Ovary (tissue), 9 donors: ENCODE data around the gene NNAT. TPM values are rescaled to one million over a fixed set of nuclear protein-coding genes. Genes with fewer than 3 reads are reported as not detected.

Source experiments
- DNase-seq, 5 donors: peaks; one replicate each; pipeline ENCODE4 v3.0.0-alpha.2; 2019 to 2020
- H3K27ac ChIP-seq, 2 donors: fragments of 200-600 bp; one replicate each; pipeline versions ENCODE4 v1.5.1 to v1.8.0; 2019 to 2022
- H3K27me3 ChIP-seq: fragments of 200-600 bp; one replicate; pipeline ENCODE4 v1.8.0; 2022
- H3K36me3 ChIP-seq: fragments of 200-600 bp; sonication (generic); one replicate; pipeline ENCODE4 v1.5.1; 2019
- H3K4me1 ChIP-seq: one replicate; pipeline ENCODE4 v1.8.1; 2013; ENCODE audit warnings: mild to moderate bottlenecking, moderate library complexity; ENCODE audit not compliant: insufficient read depth
- H3K4me3 ChIP-seq: fragments of 200-600 bp; sonication (generic); one replicate; pipeline ENCODE4 v1.5.1; 2017
- H3K9me3 ChIP-seq, 2 donors: fragments of 200-600 bp in 1 of 2; sonication (generic) in 1 of 2; one replicate each; pipeline versions ENCODE4 v1.5.1 to v1.8.1; 2013 to 2019; ENCODE audit warnings: mild to moderate bottlenecking in 1 of 2, moderate library complexity in 1 of 2
- EP300 ChIP-seq: sonication (generic); formaldehyde crosslinking; IDR thresholded peaks from one replicate; pipeline ENCODE4 v1.6.1; 2017; ENCODE audit warnings: antibody characterized with exemption
- POLR2A ChIP-seq: fragments of 450-650 bp; IDR thresholded peaks from one replicate; pipeline ENCODE4 v1.6.1; 2017; ENCODE audit warnings: antibody characterized with exemption, mild to moderate bottlenecking, moderate library complexity
- WGBS, 3 donors: extraction: QIAGEN DNeasy Blood & Tissue Kit in 1 of 3; methylation state at CpG; one replicate each; pipeline versions ENCODE4 v1.1.5 to v1.1.7; 2013 to 2017; 5-methylcytosine and 5-hydroxymethylcytosine counted together
- intact Hi-C, 4 donors: fragments of 100-400 bp; cut with DNase I; formaldehyde crosslinking; loops; one replicate each; pipeline versions ENCODE4 v1.11.0 to v1.15.1; 2022 to 2023
- polyA plus RNA-seq, 2 donors: library from polyadenylated mRNA; stranded (reverse); fragments of 200-250 nt in 1 of 2; fragments of 350-450 nt in 1 of 2; fragmentation: Illumina TruSeq in 1 of 2; extraction: RNeasy Lipid Tissue Mini Kit (QIAGEN cat#74804) in 1 of 2; gene quantifications; one replicate each; pipeline ENCODE4 v1.2.3, GENCODE V29; 2013 to 2014
- total RNA-seq, 7 donors: library from RNA; depleted of rRNA in 2 of 7; stranded (reverse); fragments of >200 nt in 2 of 7; fragmentation: NEBNext Ultra II Directional in 3 of 7; extraction: Animal tissue kit (Norgen Biotek cat#: 25700) in 3 of 7; gene quantifications; one replicate each; pipeline versions ENCODE4 v1.1.0 to v1.2.4, GENCODE V29; 2016 to 2023
- TF ChIP-seq, protein P1 (sequence below), 3 donors: fragments of 450-650 bp in 2 of 3; fragments of 200-600 bp in 1 of 3; IDR thresholded peaks; one replicate each; pipeline versions ENCODE4 v1.5.1 to v1.8.0; 2016 to 2022; ENCODE audit warnings: antibody characterized with exemption in 3 of 3, mild to moderate bottlenecking in 1 of 3
- donor health status: DM: no; HTN: no; CAD: no; lungs with moderate emphysema.
- donor health status: DM: no; HTN: no; CAD: no.
- donor health status: Bipolar disorder and iron deficiency.
- donor health status: DM: yes; HTN: yes; CAD: no.
- donor health status: DM: no; HTN: no; CAD: no.
- donor health status: DM: yes; HTN: yes; CAD: no.

The NNAT gene
- total and polyA plus RNA-seq, 9 donors = 0.25 to 4.7 (median 0.45) TPM; not detected in 2

DNA sequence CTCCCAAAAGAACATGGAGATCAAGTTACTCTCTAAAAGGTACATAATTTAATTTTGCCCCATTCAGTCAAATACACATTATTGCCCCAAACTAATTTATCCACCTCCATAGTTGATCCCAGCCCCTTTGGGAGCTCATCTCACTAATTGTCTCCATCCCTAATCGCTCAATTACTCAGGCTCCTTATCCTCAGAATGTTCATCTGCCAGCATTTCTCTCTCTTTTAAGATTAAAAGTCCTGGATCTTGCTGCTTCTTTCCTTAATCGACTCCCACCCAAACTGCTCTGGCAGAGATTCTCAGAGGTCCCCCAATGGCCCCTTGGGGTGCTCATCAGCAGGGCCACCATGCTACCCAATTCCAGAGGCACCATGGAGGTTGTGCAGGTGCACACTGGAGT, 18.4 kb upstream of the NNAT start:
- Histone ChIP-seq H3K27ac (no peak overlapping the region), H3K4me1 (no peaks in the 10 kb centered on the region), H3K4me3 (no peak overlapping the region), H3K36me3 (no peaks in the 10 kb centered on the region), H3K27me3 (no peaks in the 10 kb centered on the region), H3K9me3 (no peaks in the 10 kb centered on the region)
- no peak for DNase-seq
- intact Hi-C loops = no loop called here
- 41 to 51% (median 44%) methylated on average over 2 of the region's 2 CpGs for WGBS, 3 donors
- TF ChIP-seq POLR2A (no peak), EP300 (no peak)
- TF ChIP-seq, protein P1, sequence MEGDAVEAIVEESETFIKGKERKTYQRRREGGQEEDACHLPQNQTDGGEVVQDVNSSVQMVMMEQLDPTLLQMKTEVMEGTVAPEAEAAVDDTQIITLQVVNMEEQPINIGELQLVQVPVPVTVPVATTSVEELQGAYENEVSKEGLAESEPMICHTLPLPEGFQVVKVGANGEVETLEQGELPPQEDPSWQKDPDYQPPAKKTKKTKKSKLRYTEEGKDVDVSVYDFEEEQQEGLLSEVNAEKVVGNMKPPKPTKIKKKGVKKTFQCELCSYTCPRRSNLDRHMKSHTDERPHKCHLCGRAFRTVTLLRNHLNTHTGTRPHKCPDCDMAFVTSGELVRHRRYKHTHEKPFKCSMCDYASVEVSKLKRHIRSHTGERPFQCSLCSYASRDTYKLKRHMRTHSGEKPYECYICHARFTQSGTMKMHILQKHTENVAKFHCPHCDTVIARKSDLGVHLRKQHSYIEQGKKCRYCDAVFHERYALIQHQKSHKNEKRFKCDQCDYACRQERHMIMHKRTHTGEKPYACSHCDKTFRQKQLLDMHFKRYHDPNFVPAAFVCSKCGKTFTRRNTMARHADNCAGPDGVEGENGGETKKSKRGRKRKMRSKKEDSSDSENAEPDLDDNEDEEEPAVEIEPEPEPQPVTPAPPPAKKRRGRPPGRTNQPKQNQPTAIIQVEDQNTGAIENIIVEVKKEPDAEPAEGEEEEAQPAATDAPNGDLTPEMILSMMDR (IDR thresholded peaks at IDR 0.05) = no peak

- no peaks in the 10 kb centered on the region for H3K4me1 ChIP-seq
- H3K27me3 ChIP-seq = no peaks in the 10 kb centered on the region
- no peak for TF ChIP-seq EP300
- TF ChIP-seq POLR2A = no peak
- TF ChIP-seq, protein P1 (IDR thresholded peaks at IDR 0.05) = no peak
- intact Hi-C loops = no loop called here
- no peak overlapping the region for H3K27ac ChIP-seq
- no peak overlapping the region for H3K4me3 ChIP-seq
- DNase-seq = no peak
- H3K9me3 ChIP-seq = no peaks in the 10 kb centered on the region
- WGBS, 3 donors = 40 to 54% (median 47%) methylated on average over 3 of the region's 3 CpGs
- no peaks in the 10 kb centered on the region for H3K36me3 ChIP-seq
Measured at GRCh38 chr20:37503256-37503927, 17.7 kb upstream of the NNAT start.

DNA sequence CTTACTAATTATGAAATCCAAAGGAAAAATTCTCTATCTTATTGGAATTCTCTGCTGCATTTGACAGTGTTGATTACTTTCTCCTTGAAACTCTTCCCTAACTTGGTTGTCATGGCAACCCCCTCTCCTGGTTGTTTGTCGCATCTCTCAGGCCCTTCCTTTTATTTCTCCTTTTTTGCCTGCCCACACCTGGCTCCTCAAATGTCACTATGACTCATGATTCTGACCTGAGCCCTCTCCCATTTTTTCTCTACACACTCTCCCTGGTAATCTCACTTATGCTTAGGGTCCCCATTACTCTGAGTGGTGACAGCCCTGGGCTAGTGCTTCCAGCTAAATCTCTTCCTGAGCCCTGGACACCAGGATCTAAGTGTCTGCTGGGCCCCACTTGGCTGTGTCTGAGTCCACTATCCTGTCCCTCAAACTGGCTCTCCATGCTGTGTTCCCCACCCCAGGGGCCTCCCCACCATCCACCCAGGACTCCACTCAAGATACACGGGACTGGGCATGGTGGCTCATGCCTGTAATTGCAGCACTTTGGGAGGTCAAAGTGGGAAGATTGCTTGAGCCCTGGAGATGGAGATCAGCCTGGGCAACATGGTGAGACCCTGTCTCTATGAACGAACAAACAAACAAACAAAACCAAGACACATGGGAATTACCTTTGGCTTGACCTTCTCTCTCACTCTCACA, 16.5 kb upstream of the NNAT start:
- Histone ChIP-seq H3K27ac (no peak overlapping the region), H3K27me3 (no peaks in the 10 kb centered on the region), H3K4me3 (no peak overlapping the region), H3K4me1 (no peaks in the 10 kb centered on the region), H3K36me3 (no peaks in the 10 kb centered on the region), H3K9me3 (no peaks in the 10 kb centered on the region)
- no peak for DNase-seq
- 56 to 63% (median 59%) methylated on average over 3 of the region's 3 CpGs for WGBS, 3 donors
- intact Hi-C loops = no loop called here
- TF ChIP-seq EP300 (no peak), POLR2A (no peak)
- TF ChIP-seq, protein P1 (IDR thresholded peaks at IDR 0.05) = no peak

DNA sequence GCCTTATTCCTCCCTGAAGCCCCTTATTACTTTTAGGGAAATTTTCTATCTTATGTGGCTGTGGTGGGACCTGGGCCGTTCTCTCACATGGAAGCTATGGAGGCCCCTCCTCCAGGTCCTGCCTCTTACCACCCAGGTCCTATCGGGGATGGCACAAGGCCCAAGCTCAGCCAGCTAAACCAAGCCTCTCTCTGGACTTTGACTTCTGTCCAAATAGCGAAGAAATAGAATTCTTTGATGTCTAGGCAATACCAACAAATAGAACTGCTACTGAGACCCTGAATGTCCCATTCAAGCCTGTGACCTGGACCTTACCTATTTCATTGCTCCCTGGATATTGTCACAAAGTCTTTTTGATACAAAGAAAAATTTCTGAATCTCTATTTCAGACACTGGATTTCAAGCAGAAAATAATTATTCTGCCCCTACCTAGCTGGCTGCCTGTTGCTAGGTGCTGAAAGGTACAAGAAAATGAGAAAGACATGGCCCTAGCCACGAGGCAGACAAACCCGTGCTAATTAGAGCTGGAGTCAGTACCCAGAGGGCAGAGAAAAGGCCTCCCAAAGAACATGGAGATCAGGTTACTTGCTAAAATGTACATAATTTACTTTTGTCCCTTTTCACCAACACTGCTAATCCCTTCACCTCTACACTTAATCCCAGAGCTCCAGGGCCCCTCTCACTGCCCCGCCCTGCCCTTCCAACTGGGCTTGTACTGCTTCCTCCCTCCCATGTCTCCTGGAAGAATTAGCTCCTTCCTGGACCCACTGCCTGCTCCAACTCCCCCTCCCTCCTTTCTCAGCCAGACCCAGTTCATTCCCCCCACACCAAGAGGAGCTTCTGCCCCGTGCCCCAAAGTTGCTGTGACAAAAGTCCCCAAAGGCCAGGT, 15.5 kb upstream of the NNAT start:
- no peak overlapping the region for H3K4me3 ChIP-seq
- no peaks in the 10 kb centered on the region for H3K36me3 ChIP-seq
- H3K4me1 ChIP-seq = no peaks in the 10 kb centered on the region
- WGBS, 3 donors = 79 to 81% (median 80%) methylated on average over 7 of the region's 7 CpGs
- TF ChIP-seq EP300 = no peak
- no peak for TF ChIP-seq POLR2A
- TF ChIP-seq, protein P1 (IDR thresholded peaks at IDR 0.05) = no peak
- H3K27me3 ChIP-seq = no peaks in the 10 kb centered on the region
- no peak overlapping the region for H3K27ac ChIP-seq
- intact Hi-C loops = no loop called here
- no peaks in the 10 kb centered on the region for H3K9me3 ChIP-seq
- DNase-seq = no peak
